Transverse colon (tissue), 4 donors: ENCODE results near the gene RCAN2. TPM values are rescaled to one million over a fixed set of nuclear protein-coding genes. Genes with fewer than 3 reads are reported as not detected.
A peak's percentile ranks its signal among the peaks of the same experiment; 100 is the strongest.

Experiments
- DNase-seq: peaks from one replicate; pipeline ENCODE4 v3.0.0-alpha.2; 2019
- H3K27ac ChIP-seq, 4 donors: fragments of 200-600 bp; sonication (generic); 2 replicates each; pipeline ENCODE4 v1.5.1; 2016 to 2018; ENCODE audit warnings: inconsistent platforms in 4 of 4
- H3K27me3 ChIP-seq: fragments of 200-600 bp; sonication (generic); 2 replicates; pipeline ENCODE4 v1.5.1; 2017; ENCODE audit warnings: inconsistent platforms
- H3K36me3 ChIP-seq, 4 donors: fragments of 200-600 bp; sonication (generic); 2 replicates each; pipeline ENCODE4 v1.5.1; 2017 to 2019; ENCODE audit warnings: inconsistent platforms in 4 of 4
- H3K4me1 ChIP-seq, 4 donors: fragments of 200-600 bp; sonication (generic); 2 replicates each; pipeline ENCODE4 v1.5.1; 2017 to 2020; ENCODE audit warnings: inconsistent platforms in 4 of 4
- H3K4me3 ChIP-seq, 4 donors: fragments of 200-600 bp; sonication (generic); 1 replicate in 1 of 4; 2 replicates in 3 of 4; pipeline versions ENCODE4 v1.5.1 to v1.6.1; 2017 to 2019; ENCODE audit warnings: inconsistent platforms in 4 of 4
- H3K9me3 ChIP-seq, 2 donors: fragments of 200-600 bp; sonication (generic); 2 replicates each; pipeline ENCODE4 v1.5.1; 2017 to 2019; ENCODE audit warnings: inconsistent platforms in 2 of 2
- CTCF ChIP-seq, 5 experiments: fragments of 200-600 bp in 3 of 5; fragments of 450-650 bp in 2 of 5; sonication (generic) in 3 of 5; IDR thresholded peaks; 1 replicate in 2 of 5; 2 replicates in 3 of 5; pipeline ENCODE4 v1.5.1; 2016 to 2017; ENCODE audit warnings: antibody characterized with exemption in 5 of 5, inconsistent platforms in 3 of 5, mild to moderate bottlenecking in 2 of 5, moderate library complexity in 1 of 5
- EP300 ChIP-seq: sonication (generic); formaldehyde crosslinking; IDR thresholded peaks from one replicate; pipeline ENCODE4 v1.6.1; 2017; ENCODE audit warnings: antibody characterized with exemption, low read depth
- POLR2A ChIP-seq: fragments of 450-650 bp; IDR thresholded peaks from one replicate; pipeline ENCODE4 v1.6.1; 2016; ENCODE audit warnings: antibody characterized with exemption, mild to moderate bottlenecking, moderate library complexity
- POLR2AphosphoS5 ChIP-seq, 3 donors: sonication (generic); formaldehyde crosslinking; IDR thresholded peaks; one replicate each; pipeline ENCODE4 v1.6.1; 2016; ENCODE audit warnings: antibody characterized with exemption in 3 of 3
- WGBS, 2 donors: methylation state at CpG; one replicate each; pipeline ENCODE4 v1.1.5; 2018; ENCODE audit warnings: low coverage in 1 of 2; 5-methylcytosine and 5-hydroxymethylcytosine counted together
- in situ Hi-C, 4 donors: fragments of 200-750 bp; cut with MboI; loops; one replicate each; pipeline versions ENCODE4 v1.15.0 to v1.15.1; 2017; ENCODE audit warnings: low sequenced_read_pairs in 3 of 4, low pct_ligation_motif_present in 1 of 4, low pct_unique_long_range_greater_than_20kb in 1 of 4
- intact Hi-C: fragments of 100-400 bp; cut with DNase I; formaldehyde crosslinking; loops from one replicate; pipeline ENCODE4 v1.15.1; 2023; ENCODE audit warnings: low total_unique reads
- total RNA-seq, 4 donors: library from RNA; depleted of rRNA; stranded (reverse); fragments of >200 nt; gene quantifications; one replicate each; pipeline ENCODE4 v1.1.0, GENCODE V29; 2016

RCAN2 gene
- total RNA-seq, 4 donors from 2014 or later = 1.9 to 9.5 (median 7.5) TPM

GRCh38 chr6:46324706-46325105 is 166.5 kb downstream of the RCAN2 start:
- Histone ChIP-seq H3K36me3 (no peaks in the 10 kb centered on the region), H3K27me3 (no peaks in the 10 kb centered on the region), H3K27ac (peak overlapping the region; percentile 18 to 62 (median 42)), H3K4me3 (no peak overlapping the region), H3K4me1 (peaks cover 10 to 73% (median 37%) of the 10 kb centered on the region in 4 donors), H3K9me3 (no peaks in the 10 kb centered on the region)
- in situ Hi-C loops (no loop called here), intact Hi-C loops (no loop called here)
- TF ChIP-seq POLR2AphosphoS5 (IDR thresholded peaks at IDR 0.05) (no peak), EP300 (no peak), POLR2A (no peak), CTCF (IDR thresholded peaks at IDR 0.05) (no peak)
- WGBS, 2 donors = 55% methylated on average over 2 of the region's 2 CpGs
- DNase-seq = no peak

- in situ Hi-C loops (no loop called here), intact Hi-C loops (no loop called here)
- H3K4me3 ChIP-seq = no peak overlapping the region
- peak overlapping the region; percentile 18 to 62 (median 42) for H3K27ac ChIP-seq
- H3K9me3 ChIP-seq = no peaks in the 10 kb centered on the region
- WGBS, 2 donors = 46% methylated on average over 3 of the region's 3 CpGs; no CpG with 5 or more reads in 1 of the 2 donors
- TF ChIP-seq POLR2AphosphoS5 (IDR thresholded peaks at IDR 0.05) (no peak), CTCF (IDR thresholded peaks at IDR 0.05) (no peak), POLR2A (no peak), EP300 (no peak)
- peaks cover 10 to 69% (median 37%) of the 10 kb centered on the region in 4 donors for H3K4me1 ChIP-seq
- no peaks in the 10 kb centered on the region for H3K36me3 ChIP-seq
- DNase-seq = no peak
- H3K27me3 ChIP-seq = no peaks in the 10 kb centered on the region
Measured at GRCh38 chr6:46323966-46324622, 167.2 kb downstream of the RCAN2 start.

- intact Hi-C loops = no loop called here
- H3K27ac ChIP-seq = peak overlapping the region in 3 of 4 donors; percentile 36 to 62 (median 47)
- H3K9me3 ChIP-seq = no peaks in the 10 kb centered on the region
- H3K36me3 ChIP-seq = no peaks in the 10 kb centered on the region
- WGBS, 2 donors = 26 to 28% methylated on average over 4 of the region's 4 CpGs
- DNase-seq = no peak
- peaks cover 10 to 63% (median 33%) of the 10 kb centered on the region in 4 donors for H3K4me1 ChIP-seq
- in situ Hi-C loops = no loop called here
- TF ChIP-seq POLR2AphosphoS5 (IDR thresholded peaks at IDR 0.05) = peak in 2 of 3 donors; percentile 53 to 71
- no peak for TF ChIP-seq POLR2A
- no peak overlapping the region for H3K4me3 ChIP-seq
- no peaks in the 10 kb centered on the region for H3K27me3 ChIP-seq
Measured at GRCh38 chr6:46323312-46323965, 167.8 kb downstream of the RCAN2 start.

DNA sequence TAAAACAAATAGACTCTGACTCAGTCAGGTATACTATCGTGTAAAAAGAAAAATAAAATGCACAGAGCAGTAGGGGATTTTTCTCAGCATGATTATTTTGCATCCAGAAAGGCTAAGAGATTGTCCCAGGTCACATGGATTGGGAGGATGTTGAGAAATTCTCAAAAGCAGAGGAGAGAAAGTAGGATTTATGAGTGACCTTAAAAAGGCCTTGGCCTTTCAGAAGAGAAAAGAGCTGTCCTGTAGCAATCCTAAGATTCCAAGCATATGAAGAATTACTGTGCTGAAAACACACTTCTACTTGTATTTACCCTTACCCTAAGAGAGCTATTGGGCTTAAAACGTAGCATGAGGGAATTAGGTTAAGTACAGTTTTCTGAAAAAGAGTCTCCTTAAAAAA is 170.7 kb downstream of the RCAN2 start:
- H3K9me3 ChIP-seq = no peaks in the 10 kb centered on the region
- intact Hi-C loops = no loop called here
- DNase-seq = no peak
- H3K36me3 ChIP-seq = no peaks in the 10 kb centered on the region
- no peaks in the 10 kb centered on the region for H3K27me3 ChIP-seq
- peaks cover 7 to 34% (median 18%) of the 10 kb centered on the region in 4 donors for H3K4me1 ChIP-seq
- in situ Hi-C loops = no loop called here
- H3K4me3 ChIP-seq = no peak overlapping the region
- TF ChIP-seq POLR2A (no peak), CTCF (IDR thresholded peaks at IDR 0.05) (no peak), POLR2AphosphoS5 (IDR thresholded peaks at IDR 0.05) (peak in 1 of 3 donors; percentile 12)
- WGBS, 2 donors = 39 to 66% methylated on average over 2 of the region's 2 CpGs
- H3K27ac ChIP-seq = peak overlapping the region in 3 of 4 donors; percentile 14 to 35 (median 17)
